Measurements from ENCODE around the gene POGLUT2.

GRCh38 chr13:102825921-102826706, 27.3 kb upstream of the POGLUT2 start:
- TF ChIP-seq PKNOX1 (IDR thresholded peaks at IDR 0.05) (no peak), SREBF1 (IDR thresholded peaks at IDR 0.05; ENCODE audit: low read length) (no peak), ZNF274 (IDR thresholded peaks at IDR 0.05; ENCODE audit: insufficient read depth, insufficient read length) (no peak), CTCF (IDR thresholded peaks at IDR 0.05 in 2 of 3, conservative IDR thresholded peaks at IDR 0.05 in 1 of 3; ENCODE audit: control insufficient read depth in 2 of 3, extremely low read depth in 1 of 3, insufficient read depth in 1 of 3, low read depth in 3 of 3, low read length in 3 of 3) (no peak), ELK1 (IDR thresholded peaks at IDR 0.05; ENCODE audit: low read depth, low read length) (no peak), CREM (IDR thresholded peaks at IDR 0.05; ENCODE audit: low read depth) (no peak)
